HEK293 (cell line): ENCODE data around the gene RNF126.

ENCODE experiments used
- CTCF ChIP-seq: fragments of 450-650 bp; formaldehyde crosslinking; IDR thresholded peaks from 2 replicates; pipeline ENCODE4 v1.5.1; 2016; ENCODE audit warnings: missing biosample characterization, missing genetic modification characterization
- SP2 ChIP-seq: fragments of 450-650 bp; formaldehyde crosslinking; IDR thresholded peaks from 2 replicates; pipeline ENCODE4 v1.5.1; 2016; ENCODE audit warnings: missing biosample characterization, missing genetic modification characterization
- ZSCAN23 ChIP-seq: fragments of 450-650 bp; formaldehyde crosslinking; IDR thresholded peaks from 2 replicates; pipeline ENCODE4 v1.5.1; 2016; ENCODE audit warnings: missing biosample characterization, missing genetic modification characterization
- ZSCAN30 ChIP-seq: fragments of 450-650 bp; IDR thresholded peaks from 2 replicates; pipeline ENCODE4 v1.5.1; 2018; ENCODE audit warnings: missing biosample characterization, mild to moderate bottlenecking, missing genetic modification characterization, moderate library complexity

GRCh38 chr19:640161-640558 lies 22.9 kb downstream of the RNF126 start:
- TF ChIP-seq ZSCAN23 (tag by site-specific recombination), result no peak
- TF ChIP-seq SP2 (tag by site-specific recombination), result no peak
- TF ChIP-seq ZSCAN30 (tag by site-specific recombination), result no peak
- TF ChIP-seq CTCF (tag by site-specific recombination), result no peak
